PFSK-1 (cell line): ENCODE measurements around the gene STK39.

Source experiments
- FOXP2 ChIP-seq: optimal IDR thresholded peaks from 2 replicates; pipeline ENCODE3; 2011; ENCODE audit warnings: borderline replicate concordance, control low read depth, inconsistent platforms; ENCODE audit not compliant: insufficient read depth; ENCODE audit errors: extremely low read length, extremely low read depth
- POLR2AphosphoS5 ChIP-seq: IDR thresholded peaks from 2 replicates; pipeline ENCODE4 v1.6.1; 2012; ENCODE audit warnings: low read depth, mild to moderate bottlenecking, control low read depth, low read length, moderate library complexity
- REST ChIP-seq, 2 experiments: IDR thresholded peaks; 2 replicates each; pipeline versions ENCODE4 v1.6.1 to v1.8.0; 2011 to 2012; ENCODE audit warnings: low read depth in 2 of 2, low read length in 2 of 2, control low read depth in 1 of 2, inconsistent platforms in 1 of 2, mild to moderate bottlenecking in 1 of 2, moderate library complexity in 1 of 2; ENCODE audit not compliant: insufficient read depth in 1 of 2
- SIN3A ChIP-seq: IDR thresholded peaks from 2 replicates; pipeline ENCODE4 v1.6.1; 2012; ENCODE audit warnings: mild to moderate bottlenecking, low read length, moderate library complexity, borderline replicate concordance; ENCODE audit not compliant: insufficient read depth

GRCh38 chr2:168149986-168150385, 97.4 kb downstream of the STK39 start:
- no peak for TF ChIP-seq POLR2AphosphoS5
- no peak for TF ChIP-seq FOXP2
- TF ChIP-seq SIN3A, result no peak
- no peak for TF ChIP-seq REST (IDR thresholded peaks at IDR 0.05; ENCODE audit: insufficient read depth in 1 of 2, low read depth in 2 of 2, low read length in 2 of 2)
